Right lobe of liver (tissue), 4 donors: ENCODE data around the gene CAMK2B.

Experiments used
- POLR2A ChIP-seq: fragments of 450-650 bp; IDR thresholded peaks from one replicate; pipeline ENCODE4 v1.6.1; 2017; ENCODE audit warnings: antibody characterized with exemption, mild to moderate bottlenecking
- TF ChIP-seq, protein P1 (sequence below), 4 donors: fragments of 200-600 bp in 3 of 4; fragments of 450-650 bp in 1 of 4; IDR thresholded peaks; one replicate each; pipeline versions ENCODE4 v1.5.1 to v1.8.0; 2016 to 2022; ENCODE audit warnings: antibody characterized with exemption in 4 of 4, mild to moderate bottlenecking in 2 of 4
- donor health status: DM: no; HTN: no; CAD: no.
- donor health status: DM: no; HTN: no; CAD: no.
- donor health status: DM: no; HTN: yes; CAD: no.

GRCh38 chr7:44216019-44216418 is 109.4 kb downstream of the CAMK2B start:
- TF ChIP-seq, protein P1, sequence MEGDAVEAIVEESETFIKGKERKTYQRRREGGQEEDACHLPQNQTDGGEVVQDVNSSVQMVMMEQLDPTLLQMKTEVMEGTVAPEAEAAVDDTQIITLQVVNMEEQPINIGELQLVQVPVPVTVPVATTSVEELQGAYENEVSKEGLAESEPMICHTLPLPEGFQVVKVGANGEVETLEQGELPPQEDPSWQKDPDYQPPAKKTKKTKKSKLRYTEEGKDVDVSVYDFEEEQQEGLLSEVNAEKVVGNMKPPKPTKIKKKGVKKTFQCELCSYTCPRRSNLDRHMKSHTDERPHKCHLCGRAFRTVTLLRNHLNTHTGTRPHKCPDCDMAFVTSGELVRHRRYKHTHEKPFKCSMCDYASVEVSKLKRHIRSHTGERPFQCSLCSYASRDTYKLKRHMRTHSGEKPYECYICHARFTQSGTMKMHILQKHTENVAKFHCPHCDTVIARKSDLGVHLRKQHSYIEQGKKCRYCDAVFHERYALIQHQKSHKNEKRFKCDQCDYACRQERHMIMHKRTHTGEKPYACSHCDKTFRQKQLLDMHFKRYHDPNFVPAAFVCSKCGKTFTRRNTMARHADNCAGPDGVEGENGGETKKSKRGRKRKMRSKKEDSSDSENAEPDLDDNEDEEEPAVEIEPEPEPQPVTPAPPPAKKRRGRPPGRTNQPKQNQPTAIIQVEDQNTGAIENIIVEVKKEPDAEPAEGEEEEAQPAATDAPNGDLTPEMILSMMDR (IDR thresholded peaks at IDR 0.05): no peak
- no peak for TF ChIP-seq POLR2A
